PFSK-1 (cell line): ENCODE measurements around the gene AMER2.

Source experiments
- POLR2AphosphoS5 ChIP-seq: IDR thresholded peaks from 2 replicates; pipeline ENCODE4 v1.6.1; 2012; ENCODE audit warnings: low read depth, mild to moderate bottlenecking, control low read depth, low read length, moderate library complexity
- REST ChIP-seq, 2 experiments: IDR thresholded peaks; 2 replicates each; pipeline versions ENCODE4 v1.6.1 to v1.8.0; 2011 to 2012; ENCODE audit warnings: low read depth in 2 of 2, low read length in 2 of 2, control low read depth in 1 of 2, inconsistent platforms in 1 of 2, mild to moderate bottlenecking in 1 of 2, moderate library complexity in 1 of 2; ENCODE audit not compliant: insufficient read depth in 1 of 2

- TF ChIP-seq POLR2AphosphoS5 (no peak), REST (IDR thresholded peaks at IDR 0.05; ENCODE audit: insufficient read depth in 1 of 2, low read depth in 2 of 2, low read length in 2 of 2) (no peak)
Observed at GRCh38 chr13:25181597-25181996, 9.5 kb upstream of the AMER2 start.
